ENCODE measurements around the gene GALNT10. TPM values are rescaled to one million over a fixed set of nuclear protein-coding genes. Genes with fewer than 3 reads are reported as not detected.

GALNT10 gene
- total RNA-seq, 1 donor from 2014 or later, result 10.4 TPM

GRCh38 chr5:154162539-154163151 lies 27.9 kb upstream of the GALNT10 start:
- Histone ChIP-seq H3K36me3 (ENCODE audit: control insufficient read depth in 3 of 3, insufficient read depth in 3 of 3, low read length in 3 of 3) (no peaks in the 10 kb centered on the region), H3K27me3 (ENCODE audit: control insufficient read depth in 3 of 3, insufficient read depth in 3 of 3, low read length in 3 of 3) (peaks cover 3 to 6% (median 4%) of the 10 kb centered on the region in 3 donors), H3K9ac (ENCODE audit: low read depth in 1 of 3, low read length in 3 of 3) (no peak overlapping the region), H3K9me3 (ENCODE audit: control insufficient read depth in 3 of 3, low read length in 3 of 3) (no peaks in the 10 kb centered on the region), H3K4me1 (ENCODE audit: control insufficient read depth in 3 of 3, insufficient read depth in 3 of 3, low read length in 3 of 3) (no peaks in the 10 kb centered on the region), H3K27ac (ENCODE audit: low read depth, low read length) (no peak overlapping the region), H3K4me3 (ENCODE audit: low read length in 3 of 3) (no peak overlapping the region)

- H3K4me1 ChIP-seq (ENCODE audit: control insufficient read depth in 3 of 3, insufficient read depth in 3 of 3, low read length in 3 of 3), result no peaks in the 10 kb centered on the region
- H3K9me3 ChIP-seq (ENCODE audit: control insufficient read depth in 3 of 3, low read length in 3 of 3), result no peaks in the 10 kb centered on the region
- no peak overlapping the region for H3K27ac ChIP-seq (ENCODE audit: low read depth, low read length)
- peaks cover 3 to 6% (median 4%) of the 10 kb centered on the region in 3 donors for H3K27me3 ChIP-seq (ENCODE audit: control insufficient read depth in 3 of 3, insufficient read depth in 3 of 3, low read length in 3 of 3)
- H3K4me3 ChIP-seq (ENCODE audit: low read length in 3 of 3), result no peak overlapping the region
- no peak overlapping the region for H3K9ac ChIP-seq (ENCODE audit: low read depth in 1 of 3, low read length in 3 of 3)
- H3K36me3 ChIP-seq (ENCODE audit: control insufficient read depth in 3 of 3, insufficient read depth in 3 of 3, low read length in 3 of 3), result no peaks in the 10 kb centered on the region
Observed at GRCh38 chr5:154163327-154164248, 26.9 kb upstream of the GALNT10 start.

GRCh38 chr5:154164249-154164581 lies 26.3 kb upstream of the GALNT10 start:
- Histone ChIP-seq H3K9me3 (ENCODE audit: control insufficient read depth in 3 of 3, low read length in 3 of 3) (no peaks in the 10 kb centered on the region), H3K4me1 (ENCODE audit: control insufficient read depth in 3 of 3, insufficient read depth in 3 of 3, low read length in 3 of 3) (no peaks in the 10 kb centered on the region), H3K27me3 (ENCODE audit: control insufficient read depth in 3 of 3, insufficient read depth in 3 of 3, low read length in 3 of 3) (peaks cover 3 to 6% (median 4%) of the 10 kb centered on the region in 3 donors), H3K4me3 (ENCODE audit: low read length in 3 of 3) (no peak overlapping the region), H3K36me3 (ENCODE audit: control insufficient read depth in 3 of 3, insufficient read depth in 3 of 3, low read length in 3 of 3) (no peaks in the 10 kb centered on the region), H3K27ac (ENCODE audit: low read depth, low read length) (no peak overlapping the region), H3K9ac (ENCODE audit: low read depth in 1 of 3, low read length in 3 of 3) (no peak overlapping the region)

- H3K27me3 ChIP-seq (ENCODE audit: control insufficient read depth in 3 of 3, insufficient read depth in 3 of 3, low read length in 3 of 3), result peaks cover 3 to 6% (median 4%) of the 10 kb centered on the region in 3 donors
- no peak overlapping the region for H3K9ac ChIP-seq (ENCODE audit: low read depth in 1 of 3, low read length in 3 of 3)
- no peak overlapping the region for H3K4me3 ChIP-seq (ENCODE audit: low read length in 3 of 3)
- H3K4me1 ChIP-seq (ENCODE audit: control insufficient read depth in 3 of 3, insufficient read depth in 3 of 3, low read length in 3 of 3), result no peaks in the 10 kb centered on the region
- no peak overlapping the region for H3K27ac ChIP-seq (ENCODE audit: low read depth, low read length)
- H3K9me3 ChIP-seq (ENCODE audit: control insufficient read depth in 3 of 3, low read length in 3 of 3), result no peaks in the 10 kb centered on the region
- H3K36me3 ChIP-seq (ENCODE audit: control insufficient read depth in 3 of 3, insufficient read depth in 3 of 3, low read length in 3 of 3), result no peaks in the 10 kb centered on the region
Observed at GRCh38 chr5:154165886-154166285, 24.6 kb upstream of the GALNT10 start.

GRCh38 chr5:154166901-154167791 lies 23.4 kb upstream of the GALNT10 start:
- Histone ChIP-seq H3K27ac (ENCODE audit: low read depth, low read length) (no peak overlapping the region), H3K27me3 (ENCODE audit: control insufficient read depth in 3 of 3, insufficient read depth in 3 of 3, low read length in 3 of 3) (peaks cover 3 to 6% (median 4%) of the 10 kb centered on the region in 3 donors), H3K4me1 (ENCODE audit: control insufficient read depth in 3 of 3, insufficient read depth in 3 of 3, low read length in 3 of 3) (no peaks in the 10 kb centered on the region), H3K36me3 (ENCODE audit: control insufficient read depth in 3 of 3, insufficient read depth in 3 of 3, low read length in 3 of 3) (no peaks in the 10 kb centered on the region), H3K9ac (ENCODE audit: low read depth in 1 of 3, low read length in 3 of 3) (no peak overlapping the region), H3K9me3 (ENCODE audit: control insufficient read depth in 3 of 3, low read length in 3 of 3) (no peaks in the 10 kb centered on the region), H3K4me3 (ENCODE audit: low read length in 3 of 3) (no peak overlapping the region)

- H3K9me3 ChIP-seq (ENCODE audit: control insufficient read depth in 3 of 3, low read length in 3 of 3), result no peaks in the 10 kb centered on the region
- H3K27ac ChIP-seq (ENCODE audit: low read depth, low read length), result no peak overlapping the region
- no peak overlapping the region for H3K4me3 ChIP-seq (ENCODE audit: low read length in 3 of 3)
- peaks cover 0 to 6% (median 4%) of the 10 kb centered on the region in 3 donors for H3K27me3 ChIP-seq (ENCODE audit: control insufficient read depth in 3 of 3, insufficient read depth in 3 of 3, low read length in 3 of 3)
- H3K4me1 ChIP-seq (ENCODE audit: control insufficient read depth in 3 of 3, insufficient read depth in 3 of 3, low read length in 3 of 3), result no peaks in the 10 kb centered on the region
- peak overlapping the region in 1 of 3 donors; percentile 16 for H3K9ac ChIP-seq (ENCODE audit: low read depth in 1 of 3, low read length in 3 of 3)
- no peaks in the 10 kb centered on the region for H3K36me3 ChIP-seq (ENCODE audit: control insufficient read depth in 3 of 3, insufficient read depth in 3 of 3, low read length in 3 of 3)
Observed at GRCh38 chr5:154168395-154168794, 22.1 kb upstream of the GALNT10 start.

- H3K27ac ChIP-seq (ENCODE audit: low read depth, low read length), result no peak overlapping the region
- no peaks in the 10 kb centered on the region for H3K4me1 ChIP-seq (ENCODE audit: control insufficient read depth in 3 of 3, insufficient read depth in 3 of 3, low read length in 3 of 3)
- H3K27me3 ChIP-seq (ENCODE audit: control insufficient read depth in 3 of 3, insufficient read depth in 3 of 3, low read length in 3 of 3), result no peaks in the 10 kb centered on the region
- no peak overlapping the region for H3K9ac ChIP-seq (ENCODE audit: low read depth in 1 of 3, low read length in 3 of 3)
- no peak overlapping the region for H3K4me3 ChIP-seq (ENCODE audit: low read length in 3 of 3)
- no peaks in the 10 kb centered on the region for H3K36me3 ChIP-seq (ENCODE audit: control insufficient read depth in 3 of 3, insufficient read depth in 3 of 3, low read length in 3 of 3)
- H3K9me3 ChIP-seq (ENCODE audit: control insufficient read depth in 3 of 3, low read length in 3 of 3), result no peaks in the 10 kb centered on the region
Observed at GRCh38 chr5:154172785-154173184, 17.7 kb upstream of the GALNT10 start.

- Histone ChIP-seq H3K9me3 (ENCODE audit: control insufficient read depth in 3 of 3, low read length in 3 of 3) (no peaks in the 10 kb centered on the region), H3K4me1 (ENCODE audit: control insufficient read depth in 3 of 3, insufficient read depth in 3 of 3, low read length in 3 of 3) (no peaks in the 10 kb centered on the region), H3K36me3 (ENCODE audit: control insufficient read depth in 3 of 3, insufficient read depth in 3 of 3, low read length in 3 of 3) (no peaks in the 10 kb centered on the region), H3K4me3 (ENCODE audit: low read length in 3 of 3) (no peak overlapping the region), H3K9ac (ENCODE audit: low read depth in 1 of 3, low read length in 3 of 3) (no peak overlapping the region), H3K27ac (ENCODE audit: low read depth, low read length) (no peak overlapping the region), H3K27me3 (ENCODE audit: control insufficient read depth in 3 of 3, insufficient read depth in 3 of 3, low read length in 3 of 3) (no peaks in the 10 kb centered on the region)
Observed at GRCh38 chr5:154174091-154174490, 16.4 kb upstream of the GALNT10 start.

GRCh38 chr5:154176181-154176580 lies 14.4 kb upstream of the GALNT10 start:
- H3K9me3 ChIP-seq (ENCODE audit: control insufficient read depth in 3 of 3, low read length in 3 of 3), result no peaks in the 10 kb centered on the region
- no peaks in the 10 kb centered on the region for H3K36me3 ChIP-seq (ENCODE audit: control insufficient read depth in 3 of 3, insufficient read depth in 3 of 3, low read length in 3 of 3)
- no peak overlapping the region for H3K4me3 ChIP-seq (ENCODE audit: low read length in 3 of 3)
- no peaks in the 10 kb centered on the region for H3K4me1 ChIP-seq (ENCODE audit: control insufficient read depth in 3 of 3, insufficient read depth in 3 of 3, low read length in 3 of 3)
- H3K9ac ChIP-seq (ENCODE audit: low read depth in 1 of 3, low read length in 3 of 3), result no peak overlapping the region
- H3K27me3 ChIP-seq (ENCODE audit: control insufficient read depth in 3 of 3, insufficient read depth in 3 of 3, low read length in 3 of 3), result no peaks in the 10 kb centered on the region
- H3K27ac ChIP-seq (ENCODE audit: low read depth, low read length), result no peak overlapping the region
